GM18499 (cell line): Measurements from ENCODE around the gene ZNF880.
"Not testable (repeated sequence)": the region's sequence is repeated elsewhere in the genome, so short reads cannot be mapped to it uniquely, and the experiment has no call there.

Experiments used
- ATAC-seq: cut with Tn5 transposase; IDR thresholded peaks from one replicate; pipeline ENCODE4 v1.9.1; 2021; ENCODE audit warnings: moderate number of reproducible peaks; ENCODE audit not compliant: insufficient read depth, unreplicated experiment

ZNF880 gene

DNA sequence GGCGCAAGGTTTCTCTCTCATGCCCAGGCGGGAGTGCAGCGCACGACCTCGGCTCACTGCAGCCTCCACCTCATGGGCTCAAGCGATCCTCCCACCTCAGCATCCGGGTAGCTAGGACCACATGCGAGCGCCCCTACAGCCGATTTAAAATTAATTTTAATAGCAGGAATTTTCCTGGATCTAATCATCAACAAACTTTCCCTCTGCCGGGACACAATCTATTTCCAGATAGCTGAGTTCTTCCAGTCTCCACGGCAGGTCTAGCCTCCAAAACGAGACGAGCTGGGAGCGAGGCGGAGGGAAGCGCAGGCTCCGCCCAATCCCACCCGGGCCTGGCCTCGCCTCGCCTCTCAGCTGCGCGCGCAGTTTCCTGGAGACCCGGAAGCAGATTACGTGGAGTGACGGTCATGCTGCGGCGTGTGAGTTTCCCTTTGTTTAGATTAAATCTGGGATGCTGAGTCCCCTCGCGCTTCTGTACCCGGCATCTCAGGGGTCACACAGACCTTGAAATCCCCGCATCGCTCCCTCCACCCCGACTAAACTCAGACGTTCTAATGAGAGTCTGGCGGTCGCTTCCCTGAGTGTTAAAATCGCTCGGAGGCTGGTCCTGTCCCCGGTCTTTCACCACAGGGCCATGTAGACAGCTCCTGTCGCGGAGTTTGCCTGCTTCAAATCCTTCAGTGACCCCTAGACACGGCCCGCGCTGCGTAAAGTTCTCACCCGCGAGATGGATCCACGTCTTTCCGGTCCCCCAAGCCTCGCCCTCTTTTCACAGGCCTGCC, at the start of gene ZNF880:
Gene ZNF880 (plus strand): TSS at position 365 of the 782 bp plus-strand sequence. CDS start 43 bp downstream, at position 408.
- ATAC-seq, result no peak

DNA sequence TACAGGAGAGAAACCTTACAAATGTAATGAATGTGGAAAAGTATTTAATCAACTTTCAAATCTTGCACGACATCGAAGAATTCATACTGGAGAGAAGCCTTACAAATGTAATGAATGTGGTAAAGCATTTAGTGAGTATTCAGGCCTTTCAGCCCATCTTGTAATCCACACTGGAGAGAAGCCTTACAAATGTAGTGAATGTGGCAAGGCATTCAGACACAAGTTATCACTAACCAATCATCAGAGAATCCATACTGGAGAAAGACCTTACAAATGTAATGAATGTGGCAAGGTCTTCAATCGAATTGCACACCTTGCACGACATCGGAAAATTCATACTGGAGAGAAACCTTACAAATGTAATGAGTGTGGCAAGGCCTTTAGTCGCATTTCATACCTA, 47.3 kb upstream of the ZNF880 start:
- no peak for ATAC-seq

- no peak for ATAC-seq
These were observed 38.0 kb upstream of the ZNF880 start for GRCh38 chr19:52331757-52332156.

- no peak for ATAC-seq
These were observed 34.0 kb upstream of the ZNF880 start for GRCh38 chr19:52335768-52336116.

DNA sequence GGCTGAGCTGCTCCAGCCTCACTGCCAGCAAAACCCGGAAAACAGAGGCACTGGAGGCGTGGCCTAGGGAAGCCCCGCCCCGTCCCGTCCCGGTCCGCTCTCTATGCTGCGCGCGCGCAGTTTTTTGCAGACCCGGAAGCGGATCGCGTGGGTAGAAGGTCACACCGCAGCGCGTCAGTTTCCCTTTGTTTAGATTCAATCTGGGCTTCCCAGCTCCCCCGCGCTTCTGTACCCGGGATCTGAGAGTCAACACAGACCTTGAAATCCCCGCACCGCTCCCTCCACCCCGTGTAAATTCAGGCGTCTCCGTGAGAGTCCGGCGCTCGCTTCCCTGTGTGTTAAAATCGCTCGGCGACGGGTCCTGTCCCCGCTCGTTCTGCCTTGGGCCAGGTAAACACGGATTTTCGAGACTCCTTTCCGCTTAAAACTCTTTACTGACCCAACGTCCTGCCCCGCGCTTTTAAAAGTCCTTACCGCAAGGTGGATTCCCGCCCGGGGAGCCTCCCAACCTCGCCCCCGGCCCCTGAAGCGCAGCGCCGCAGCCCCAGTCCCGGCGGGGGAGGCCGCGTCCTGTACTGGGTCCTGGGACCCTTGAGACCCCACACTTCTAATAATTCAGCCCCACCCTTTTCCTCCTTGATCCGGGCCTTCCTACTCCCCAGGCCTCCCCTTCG, 33.5 kb upstream of the ZNF880 start, which contains the start of gene ZNF610:
Gene ZNF610 (plus strand): TSS at position 127 of the 674 bp plus-strand sequence. CDS start 12,930 bp downstream, outside the sequence.
- no peak for ATAC-seq

GRCh38 chr19:52336791-52337381, 32.8 kb upstream of the ZNF880 start:
- no peak for ATAC-seq

DNA sequence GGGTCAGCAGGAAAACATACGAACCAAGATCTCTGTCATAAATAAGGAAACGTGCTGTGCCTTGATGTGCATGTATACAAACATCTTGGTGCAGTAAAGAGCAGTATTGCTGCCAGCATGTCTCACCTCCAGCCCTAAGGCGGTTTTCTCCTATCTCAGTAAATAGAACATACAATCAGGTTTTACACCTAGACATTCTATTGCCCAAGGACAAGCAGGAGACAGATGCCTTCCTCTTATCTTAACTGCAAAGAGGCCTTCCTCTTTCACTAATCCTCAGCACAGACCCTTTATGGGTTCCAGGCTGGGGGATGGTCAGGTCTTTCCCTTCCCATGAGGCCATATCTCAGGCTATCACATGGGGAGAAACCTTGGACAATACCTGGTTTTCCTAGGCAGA, 30.7 kb upstream of the ZNF880 start:
- not testable (repeated sequence) for ATAC-seq

- ATAC-seq, result no peak
These were observed 26.2 kb upstream of the ZNF880 start for GRCh38 chr19:52343548-52343947.

GRCh38 chr19:52345162-52345561, 24.6 kb upstream of the ZNF880 start:
- ATAC-seq, result no peak

GRCh38 chr19:52351512-52351911, 18.2 kb upstream of the ZNF880 start:
- ATAC-seq, result no peak

DNA sequence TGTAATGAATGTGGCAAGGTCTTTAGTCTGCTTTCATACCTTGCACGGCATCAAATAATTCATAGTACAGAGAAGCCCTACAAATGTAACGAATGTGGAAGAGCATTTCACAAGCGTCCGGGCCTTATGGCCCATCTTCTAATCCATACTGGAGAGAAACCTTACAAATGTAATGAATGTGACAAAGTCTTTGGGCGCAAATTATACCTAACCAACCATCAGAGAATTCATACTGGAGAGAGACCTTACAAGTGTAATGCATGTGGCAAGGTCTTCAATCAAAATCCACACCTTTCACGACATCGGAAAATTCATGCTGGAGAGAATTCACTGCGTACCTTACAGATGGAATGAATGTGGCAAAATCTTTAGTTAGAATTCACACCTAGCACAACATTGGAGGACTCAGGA, 3.3 kb upstream of the ZNF880 start:
- ATAC-seq, result no peak

DNA sequence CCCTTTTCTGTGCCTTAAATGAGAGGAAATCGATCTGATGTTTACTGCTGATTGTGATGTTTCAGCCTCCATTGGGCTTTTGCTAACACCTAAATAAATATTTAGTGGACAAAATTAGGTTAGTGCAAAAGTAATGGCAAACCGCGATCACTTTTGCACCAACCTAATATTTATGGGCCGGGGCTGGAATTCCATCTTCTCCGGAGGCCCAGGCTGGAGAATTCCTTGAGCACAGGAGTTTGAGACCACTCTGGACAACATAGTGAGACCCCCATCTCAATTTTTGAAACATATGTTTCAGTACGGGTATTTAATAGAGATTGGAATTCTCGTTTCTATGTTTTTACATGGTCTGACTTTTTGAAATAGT, 603 bp downstream of the ZNF880 start:
- ATAC-seq, result no peak

DNA sequence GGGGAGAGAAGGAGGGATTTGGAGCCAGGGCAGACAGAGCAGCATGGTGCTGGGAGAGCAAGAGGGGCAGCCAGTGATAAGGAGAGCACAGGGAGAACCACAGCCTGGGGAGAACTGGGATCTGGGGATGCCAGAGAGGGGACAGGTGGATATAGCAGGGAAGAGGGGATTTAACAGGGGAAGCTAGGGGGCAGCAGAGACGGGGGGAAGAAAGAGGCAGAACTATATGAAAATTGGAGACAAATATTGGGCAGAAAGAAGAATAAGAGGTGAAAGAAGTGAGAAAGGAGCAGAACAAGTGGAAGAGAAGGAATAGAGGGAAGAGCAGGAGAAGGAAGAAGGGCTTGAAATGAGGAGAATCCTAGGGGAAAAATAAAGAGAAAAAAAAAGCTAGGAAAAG, 21.4 kb downstream of the ZNF880 start:
- no peak for ATAC-seq

GRCh38 chr19:52397310-52398080, 27.8 kb downstream of the ZNF880 start, which contains the start of gene ZNF528:
TSS of gene ZNF528 (plus strand) at chr19:52397849. CDS start at chr19:52402014, 4,165 bp downstream.
- ATAC-seq, result no peak

DNA sequence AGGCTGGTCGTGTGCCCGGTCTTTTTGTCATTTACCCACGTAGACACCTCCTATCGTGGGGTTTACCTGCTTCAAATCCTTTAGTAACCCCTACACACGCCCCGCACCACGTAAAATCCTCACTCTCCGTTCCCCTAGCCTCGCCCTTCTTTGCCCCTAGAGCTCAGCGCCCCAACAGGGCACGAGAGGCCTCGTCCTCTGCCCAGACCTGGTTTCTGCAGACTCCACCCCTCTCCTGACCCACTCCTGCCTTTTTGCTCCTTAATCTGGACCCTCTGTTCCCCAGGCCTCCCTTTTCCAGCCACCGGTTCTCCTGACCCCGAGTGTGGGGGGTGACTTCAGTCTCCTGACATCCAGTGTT, 28.3 kb downstream of the ZNF880 start:
- no peak for ATAC-seq

DNA sequence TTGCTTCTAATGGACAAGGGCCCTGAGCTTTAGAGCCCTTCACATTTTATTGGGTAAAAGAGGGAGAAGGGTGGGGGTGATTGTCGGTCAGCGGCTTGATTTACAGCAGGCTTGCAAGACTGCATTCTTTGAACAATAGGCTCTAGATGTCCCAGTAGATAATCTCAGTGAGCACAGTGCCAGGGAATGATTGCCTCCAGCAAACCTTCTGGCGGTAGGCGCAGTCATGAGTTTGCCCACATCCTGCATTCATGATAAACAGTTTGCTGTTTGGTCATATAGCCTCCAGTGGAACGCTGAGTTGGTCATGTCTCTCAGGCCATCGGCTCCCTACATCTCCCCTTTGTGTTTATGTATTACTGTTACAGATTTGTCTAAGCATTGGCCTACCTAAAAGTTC, 40.6 kb downstream of the ZNF880 start:
- no peak for ATAC-seq

DNA sequence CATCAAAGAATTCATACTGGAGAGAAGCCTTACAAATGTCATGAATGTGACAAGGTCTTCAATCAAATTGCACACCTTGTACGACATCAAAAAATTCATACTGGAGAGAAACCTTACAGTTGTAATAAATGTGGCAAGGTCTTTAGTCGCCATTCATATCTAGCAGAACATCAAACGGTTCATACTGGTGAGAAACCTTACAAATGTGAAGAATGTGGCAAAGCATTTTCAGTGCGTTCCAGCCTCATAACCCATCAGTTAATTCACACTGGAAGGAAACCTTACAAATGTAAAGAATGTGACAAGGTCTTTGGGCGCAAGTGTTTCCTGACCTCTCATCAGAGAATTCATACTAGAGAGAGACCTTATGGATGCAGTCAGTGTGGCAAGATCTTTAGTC, 46.0 kb downstream of the ZNF880 start:
- no peak for ATAC-seq

DNA sequence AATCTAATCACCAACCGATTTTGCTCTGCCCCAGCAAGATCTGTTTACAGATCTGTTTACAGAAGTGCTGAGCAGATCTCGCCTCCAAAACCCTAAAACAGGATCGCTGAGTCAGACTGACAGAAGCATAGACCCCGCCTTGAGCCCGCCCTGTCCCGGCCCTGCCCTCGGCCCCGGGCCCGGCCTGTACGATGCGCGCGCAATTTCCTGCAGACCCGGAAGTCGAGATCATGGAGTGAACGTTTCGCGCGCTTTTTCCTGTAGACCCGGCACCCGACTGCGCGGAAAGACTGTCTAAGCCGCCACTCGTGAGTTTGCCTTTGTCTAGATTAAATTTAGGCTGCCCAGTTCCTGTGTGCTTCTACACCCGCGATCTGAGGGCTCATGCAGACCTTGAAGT, 59.2 kb downstream of the ZNF880 start, which contains the start of gene ZNF534:
Gene ZNF534 (plus strand): TSS at position 212 of the 400 bp plus-strand sequence. CDS start 2,327 bp downstream, outside the sequence.
- ATAC-seq, result no peak
